DND-41 (cell line): Measurements from ENCODE around the gene MIEF2.

Source experiments
- ATAC-seq: fragments of 200-7000 bp; cut with Tn5 transposase; 3 replicates; pipeline ENCODE4 v1.9.1; 2021; ENCODE audit warnings: low read depth; ENCODE audit not compliant: insufficient read depth
- DNase-seq: peaks from one replicate; pipeline ENCODE4 v3.0.0-alpha.2; 2020
- H2AFZ ChIP-seq: 2 replicates; pipeline ENCODE4 v1.6.0; 2012; ENCODE audit warnings: low read depth, low read length
- H3K27ac ChIP-seq: 2 replicates; pipeline ENCODE4 v1.5.1; 2012; ENCODE audit warnings: low read length, inconsistent platforms
- H3K27me3 ChIP-seq: fragments of 200-600 bp; sonication (generic); 2 replicates; pipeline ENCODE4 v1.6.0; 2012; ENCODE audit warnings: low read length, mild to moderate bottlenecking, inconsistent platforms; ENCODE audit not compliant: insufficient read depth, poor library complexity
- H3K36me3 ChIP-seq: 2 replicates; pipeline ENCODE4 v1.5.1; 2012; ENCODE audit warnings: low read length, inconsistent platforms; ENCODE audit not compliant: insufficient read depth
- H3K4me1 ChIP-seq: 2 replicates; pipeline ENCODE4 v1.5.1; 2012; ENCODE audit warnings: mild to moderate bottlenecking, low read length; ENCODE audit not compliant: insufficient read depth
- H3K4me2 ChIP-seq: 2 replicates; pipeline ENCODE4 v1.6.0; 2012; ENCODE audit warnings: mild to moderate bottlenecking, moderate library complexity, low read length, inconsistent platforms; ENCODE audit not compliant: insufficient read depth
- H3K4me3 ChIP-seq, 2 experiments: fragments of 200-600 bp in 1 of 2; shearing (Covaris generic) in 1 of 2; 2 replicates each; pipeline ENCODE4 v1.5.1; 2012 to 2016; ENCODE audit warnings: inconsistent platforms in 2 of 2, low read length in 2 of 2, mild to moderate bottlenecking in 2 of 2, low read depth in 1 of 2, moderate library complexity in 1 of 2
- H3K79me2 ChIP-seq: 2 replicates; pipeline ENCODE4 v1.6.0; 2012; ENCODE audit warnings: low read length, inconsistent platforms; ENCODE audit not compliant: insufficient read depth
- H3K9ac ChIP-seq: 2 replicates; pipeline ENCODE4 v1.6.0; 2012; ENCODE audit warnings: low read depth, mild to moderate bottlenecking, inconsistent platforms, low read length, moderate library complexity
- H3K9me3 ChIP-seq: 2 replicates; pipeline ENCODE4 v1.5.1; 2012; ENCODE audit warnings: low read length, moderate library complexity, mild to moderate bottlenecking, inconsistent platforms; ENCODE audit not compliant: insufficient read depth, severe bottlenecking
- H4K20me1 ChIP-seq: 2 replicates; pipeline ENCODE4 v1.6.0; 2012; ENCODE audit warnings: low read length; ENCODE audit not compliant: insufficient read depth
- EZH2 ChIP-seq: IDR thresholded peaks from 3 replicates; pipeline ENCODE4 v1.6.1; 2012; ENCODE audit warnings: borderline replicate concordance, low read depth, mild to moderate bottlenecking, moderate library complexity, low read length, inconsistent platforms; ENCODE audit not compliant: severe bottlenecking
- TF ChIP-seq, protein P1 (sequence below): IDR thresholded peaks from 2 replicates; pipeline ENCODE4 v1.5.1; 2012; ENCODE audit warnings: borderline replicate concordance, low read length, moderate library complexity, mild to moderate bottlenecking; ENCODE audit not compliant: poor library complexity, severe bottlenecking; ENCODE audit errors: extremely low read depth

The MIEF2 gene

DNA sequence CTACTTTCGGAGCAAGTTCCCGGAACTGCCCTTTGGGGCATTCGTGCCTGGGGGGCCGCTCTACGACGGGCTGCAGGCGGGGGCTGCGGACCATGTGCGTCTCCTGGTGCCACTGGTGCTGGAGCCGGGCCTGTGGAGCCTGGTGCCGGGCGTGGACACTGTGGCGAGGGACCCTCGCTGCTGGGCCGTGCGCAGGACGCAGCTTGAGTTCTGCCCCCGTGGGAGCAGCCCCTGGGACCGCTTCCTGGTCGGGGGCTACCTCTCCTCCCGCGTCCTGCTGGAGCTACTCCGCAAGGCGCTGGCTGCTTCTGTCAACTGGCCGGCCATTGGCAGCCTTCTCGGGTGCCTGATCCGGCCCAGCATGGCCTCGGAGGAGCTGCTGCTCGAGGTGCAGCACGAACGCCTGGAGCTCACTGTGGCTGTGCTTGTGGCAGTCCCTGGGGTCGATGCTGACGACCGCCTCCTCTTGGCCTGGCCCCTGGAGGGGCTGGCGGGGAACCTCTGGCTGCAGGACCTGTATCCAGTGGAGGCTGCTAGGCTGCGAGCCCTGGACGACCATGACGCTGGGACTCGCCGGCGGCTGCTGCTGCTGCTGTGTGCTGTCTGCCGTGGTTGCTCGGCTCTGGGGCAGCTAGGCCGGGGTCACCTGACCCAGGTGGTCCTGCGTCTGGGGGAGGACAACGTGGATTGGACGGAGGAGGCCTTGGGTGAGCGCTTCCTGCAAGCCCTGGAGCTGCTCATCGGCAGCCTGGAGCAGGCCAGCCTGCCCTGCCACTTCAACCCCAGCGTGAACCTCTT lies 3.6 kb downstream of the MIEF2 start:
- Histone ChIP-seq H3K4me1 (peaks cover 33% of the 10 kb centered on the region), H3K9me3 (no peaks in the 10 kb centered on the region), H3K4me3 (no peak overlapping the region), H3K27me3 (no peaks in the 10 kb centered on the region), H2AFZ (no peak overlapping the region), H3K79me2 (peaks cover 17% of the 10 kb centered on the region), H3K27ac (no peak overlapping the region), H3K36me3 (peaks cover 29% of the 10 kb centered on the region), H4K20me1 (peaks cover 7% of the 10 kb centered on the region; the same call in 1 of the 2 replicates), H3K9ac (no peak overlapping the region), H3K4me2 (no peak overlapping the region)
- ATAC-seq (no peak), DNase-seq (no peak)
- TF ChIP-seq EZH2: no peak
- TF ChIP-seq, protein P1, sequence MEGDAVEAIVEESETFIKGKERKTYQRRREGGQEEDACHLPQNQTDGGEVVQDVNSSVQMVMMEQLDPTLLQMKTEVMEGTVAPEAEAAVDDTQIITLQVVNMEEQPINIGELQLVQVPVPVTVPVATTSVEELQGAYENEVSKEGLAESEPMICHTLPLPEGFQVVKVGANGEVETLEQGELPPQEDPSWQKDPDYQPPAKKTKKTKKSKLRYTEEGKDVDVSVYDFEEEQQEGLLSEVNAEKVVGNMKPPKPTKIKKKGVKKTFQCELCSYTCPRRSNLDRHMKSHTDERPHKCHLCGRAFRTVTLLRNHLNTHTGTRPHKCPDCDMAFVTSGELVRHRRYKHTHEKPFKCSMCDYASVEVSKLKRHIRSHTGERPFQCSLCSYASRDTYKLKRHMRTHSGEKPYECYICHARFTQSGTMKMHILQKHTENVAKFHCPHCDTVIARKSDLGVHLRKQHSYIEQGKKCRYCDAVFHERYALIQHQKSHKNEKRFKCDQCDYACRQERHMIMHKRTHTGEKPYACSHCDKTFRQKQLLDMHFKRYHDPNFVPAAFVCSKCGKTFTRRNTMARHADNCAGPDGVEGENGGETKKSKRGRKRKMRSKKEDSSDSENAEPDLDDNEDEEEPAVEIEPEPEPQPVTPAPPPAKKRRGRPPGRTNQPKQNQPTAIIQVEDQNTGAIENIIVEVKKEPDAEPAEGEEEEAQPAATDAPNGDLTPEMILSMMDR: no peak

DNA sequence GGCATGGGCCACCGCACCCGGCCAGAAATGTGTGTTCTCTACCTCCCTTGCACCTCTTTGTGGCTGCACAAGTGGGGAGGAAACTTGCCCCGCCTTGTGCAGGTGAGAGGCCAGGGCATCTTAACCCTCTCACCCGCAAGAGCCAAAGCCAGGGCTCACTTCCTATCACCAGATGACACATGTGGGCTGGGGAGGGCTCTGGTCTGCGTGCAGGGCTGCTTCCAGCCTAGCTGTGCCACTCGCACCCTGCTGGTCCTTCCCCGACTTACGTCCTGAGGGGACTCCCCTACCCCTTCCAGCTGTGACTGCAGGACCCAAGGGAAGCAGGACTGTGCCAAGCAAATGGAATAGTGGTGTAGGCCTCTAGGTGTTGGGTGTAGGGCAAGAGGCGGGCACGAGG lies 6.9 kb downstream of the MIEF2 start:
- H3K4me1 ChIP-seq: peaks cover 3% of the 10 kb centered on the region
- H3K4me3 ChIP-seq: no peak overlapping the region
- H3K36me3 ChIP-seq: peaks cover 47% of the 10 kb centered on the region
- peaks cover 21% of the 10 kb centered on the region for H4K20me1 ChIP-seq
- DNase-seq: no peak
- H3K9me3 ChIP-seq: no peaks in the 10 kb centered on the region
- H3K9ac ChIP-seq: no peak overlapping the region
- H2AFZ ChIP-seq: no peak overlapping the region
- TF ChIP-seq, protein P1: no peak
- TF ChIP-seq EZH2: no peak
- H3K79me2 ChIP-seq: peaks cover 2% of the 10 kb centered on the region
- H3K27me3 ChIP-seq: no peaks in the 10 kb centered on the region
- H3K4me2 ChIP-seq: no peak overlapping the region
- H3K27ac ChIP-seq: no peak overlapping the region
- ATAC-seq: peak; percentile 11; the same call in 1 of the 3 replicates

DNA sequence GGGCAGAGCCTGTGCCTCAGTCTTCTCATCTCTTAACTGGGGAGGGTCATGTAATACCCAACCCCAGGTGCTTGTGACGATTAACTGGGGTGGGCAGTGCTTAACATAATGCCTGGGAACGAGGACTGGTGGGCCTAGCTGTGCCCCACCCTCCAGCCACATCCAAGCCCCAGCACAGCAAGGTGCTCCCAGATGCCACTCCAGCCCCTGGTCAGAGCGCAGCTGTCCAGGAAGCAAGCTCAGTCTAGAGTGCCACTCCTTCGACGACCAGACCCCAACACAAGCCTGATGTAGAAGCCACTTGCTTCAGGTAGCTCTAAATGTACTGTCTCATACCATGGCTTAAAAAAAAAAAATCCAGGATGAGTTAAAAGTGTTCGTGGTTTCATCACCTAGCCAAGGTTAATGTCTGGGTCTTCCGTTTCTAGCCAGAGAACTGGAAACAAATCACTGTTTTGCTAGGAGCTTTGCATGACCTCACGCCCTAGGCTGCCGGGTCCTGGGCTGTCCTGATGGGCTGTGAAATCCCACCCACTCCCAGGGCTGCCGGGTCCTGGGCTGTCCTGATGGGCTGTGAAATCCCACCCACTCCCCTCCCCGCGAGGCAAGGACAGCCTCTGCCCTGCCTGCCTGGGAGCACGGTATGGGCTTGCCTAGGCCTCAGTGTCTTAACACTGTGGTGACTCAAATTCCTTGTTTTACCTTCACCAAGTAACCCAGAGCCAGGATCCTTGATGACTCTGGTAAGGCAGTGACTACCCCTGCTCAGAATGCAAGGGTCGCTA lies 7.7 kb downstream of the MIEF2 start:
- TF ChIP-seq EZH2: no peak
- TF ChIP-seq, protein P1: no peak
- Histone ChIP-seq H3K9ac (no peak overlapping the region), H3K9me3 (no peaks in the 10 kb centered on the region), H2AFZ (no peak overlapping the region), H3K27ac (no peak overlapping the region), H4K20me1 (peaks cover 21% of the 10 kb centered on the region), H3K4me3 (no peak overlapping the region), H3K79me2 (no peaks in the 10 kb centered on the region), H3K36me3 (peaks cover 48% of the 10 kb centered on the region), H3K27me3 (no peaks in the 10 kb centered on the region), H3K4me1 (no peaks in the 10 kb centered on the region), H3K4me2 (no peak overlapping the region)
- DNase-seq: no peak
- peak; percentile 27 for ATAC-seq
